ENCODE results near the gene SUMF1.
"Not testable (repeated sequence)": the region's sequence is repeated elsewhere in the genome, so short reads cannot be mapped to it uniquely, and the experiment has no call there.

SUMF1 gene

DNA sequence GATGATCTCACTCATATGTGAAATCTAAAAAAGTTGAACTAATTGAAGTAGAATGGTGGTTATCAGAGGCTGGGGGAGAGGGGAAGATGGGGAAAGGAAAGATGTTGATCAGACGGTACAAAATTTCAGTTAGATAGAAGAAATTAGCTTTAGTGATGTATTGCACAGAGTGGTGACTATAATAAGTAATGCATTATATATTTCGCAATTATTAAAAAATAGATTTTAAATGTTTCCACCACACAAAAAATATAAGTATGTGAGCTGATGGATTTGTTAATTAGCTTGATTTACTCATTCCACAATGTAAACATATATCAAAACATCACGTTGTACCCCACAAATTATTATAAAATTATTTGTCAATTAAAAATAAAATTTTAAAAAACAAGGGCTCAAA is 8.1 kb downstream of the SUMF1 start:
- no peak for DNase-seq

DNA sequence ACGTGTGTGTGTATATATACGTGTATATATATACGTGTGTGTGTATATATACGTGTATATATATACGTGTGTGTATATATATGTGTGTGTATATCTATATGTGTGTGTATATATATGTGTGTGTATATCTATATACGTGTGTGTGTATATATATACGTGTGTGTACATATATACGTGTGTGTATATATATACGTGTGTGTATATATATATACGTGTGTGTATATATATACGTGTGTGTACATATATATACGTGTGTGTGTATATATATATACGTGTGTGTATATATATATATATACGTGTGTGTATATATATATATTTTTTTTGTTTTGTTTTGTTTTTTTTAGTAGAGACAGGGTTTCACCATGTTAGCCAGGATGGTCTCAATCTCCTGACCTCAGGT is 10.3 kb downstream of the SUMF1 start:
- not testable (repeated sequence) for DNase-seq

DNA sequence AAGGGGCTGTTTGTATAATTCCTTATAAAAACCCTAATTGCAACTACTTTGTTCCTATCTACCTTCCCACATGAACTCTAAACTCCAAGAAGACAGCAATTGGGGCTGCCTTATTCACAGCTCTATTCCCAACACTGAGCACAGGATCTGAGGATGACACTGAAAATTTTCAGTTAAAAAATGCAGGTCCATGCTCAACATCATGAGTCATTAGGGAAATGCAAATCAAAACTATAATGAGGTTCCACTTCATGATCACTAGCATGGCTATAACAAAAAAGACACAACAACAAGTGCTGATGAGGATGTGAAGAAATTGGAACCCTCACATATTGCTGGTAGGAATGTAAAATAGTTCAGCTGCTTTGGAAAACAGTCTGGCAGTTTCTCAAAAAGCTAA is 12.9 kb downstream of the SUMF1 start:
- DNase-seq: no peak

DNA sequence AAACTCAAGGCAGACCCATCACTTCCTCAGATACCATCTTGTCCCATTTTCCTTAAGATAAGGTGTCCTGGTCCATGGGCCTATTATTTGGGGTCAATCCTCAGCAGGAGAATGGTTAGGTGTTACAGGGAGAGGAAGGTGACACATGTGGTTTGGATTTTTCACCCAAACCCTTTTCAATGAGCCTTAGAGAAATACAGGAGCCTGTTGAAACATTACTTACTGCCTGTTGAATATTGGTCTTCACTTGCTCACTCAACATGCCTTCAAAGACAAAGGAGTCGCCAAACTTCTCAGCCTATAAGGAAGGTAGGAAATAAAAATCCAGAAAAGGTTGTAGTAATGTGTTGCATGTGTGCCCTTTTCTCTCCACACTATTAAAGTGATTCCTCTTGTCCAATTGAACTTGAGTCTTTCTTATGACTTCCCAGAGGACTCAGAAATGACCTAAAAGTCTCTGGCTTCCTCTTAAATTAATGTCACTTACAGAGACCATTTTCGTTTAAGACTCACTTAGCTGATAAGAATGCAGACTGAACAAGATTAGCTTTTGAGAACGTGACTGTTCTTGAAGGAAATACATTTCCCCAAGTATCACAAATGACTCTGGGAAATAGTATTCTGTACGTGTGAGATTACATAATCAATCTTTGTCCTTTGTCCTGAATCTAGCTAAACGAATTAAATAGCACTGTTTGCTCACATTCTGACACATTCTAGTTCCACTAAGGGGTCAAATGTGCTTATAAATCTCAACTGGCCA is 17.8 kb downstream of the SUMF1 start:
- no peak for DNase-seq

DNA sequence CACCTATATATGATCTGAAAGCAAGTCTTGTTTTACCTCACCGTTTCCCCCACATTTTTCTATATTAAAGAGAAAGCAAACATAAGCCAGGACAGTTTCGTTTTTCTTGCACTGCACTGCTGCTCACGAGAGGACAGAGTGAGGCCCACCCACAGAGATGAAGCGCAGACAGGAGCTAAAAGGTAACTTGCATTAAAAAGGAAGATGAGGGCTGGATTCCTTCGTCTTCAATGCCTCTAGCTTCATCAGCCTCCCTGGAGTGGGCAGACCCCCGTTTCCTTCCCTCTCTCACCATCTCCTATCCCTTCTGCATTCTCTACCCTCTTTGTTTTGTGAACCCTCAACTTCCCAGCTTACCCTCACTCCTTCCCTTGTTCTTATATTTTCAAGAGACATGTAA is 18.9 kb downstream of the SUMF1 start:
- no peak for DNase-seq

DNA sequence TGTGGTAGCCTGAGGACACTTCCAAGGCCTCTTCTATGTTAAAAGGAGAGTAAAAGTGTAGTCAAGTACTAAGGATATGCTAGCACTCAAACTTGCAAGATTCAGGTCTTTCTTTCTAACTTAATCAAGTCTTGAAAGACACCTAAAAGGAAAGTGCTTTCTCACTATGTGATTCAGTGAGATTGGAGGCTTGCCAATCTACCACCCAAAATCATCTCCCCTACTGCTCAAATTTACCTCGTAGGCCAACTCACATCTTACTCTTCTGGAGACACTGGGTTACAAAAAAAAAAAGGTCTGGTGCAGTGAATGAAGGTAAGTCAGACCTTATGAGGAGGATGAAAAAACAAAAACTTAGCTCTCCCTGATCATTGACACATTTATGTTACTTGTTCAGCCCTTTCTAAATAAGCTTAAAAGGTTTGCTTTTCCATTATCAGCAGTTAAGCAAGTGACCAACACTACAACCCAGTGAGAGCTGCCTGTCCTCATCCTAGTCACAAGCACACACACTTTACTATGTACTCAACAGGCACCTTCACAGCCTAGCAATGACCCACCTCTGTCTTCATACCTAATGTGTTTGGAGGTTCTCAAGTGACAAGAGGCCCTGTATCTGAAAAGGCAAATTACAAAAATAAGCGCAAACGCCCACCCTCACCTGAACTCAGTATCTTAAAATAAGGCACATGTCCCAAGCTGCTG is 19.6 kb downstream of the SUMF1 start:
- no peak for DNase-seq

DNA sequence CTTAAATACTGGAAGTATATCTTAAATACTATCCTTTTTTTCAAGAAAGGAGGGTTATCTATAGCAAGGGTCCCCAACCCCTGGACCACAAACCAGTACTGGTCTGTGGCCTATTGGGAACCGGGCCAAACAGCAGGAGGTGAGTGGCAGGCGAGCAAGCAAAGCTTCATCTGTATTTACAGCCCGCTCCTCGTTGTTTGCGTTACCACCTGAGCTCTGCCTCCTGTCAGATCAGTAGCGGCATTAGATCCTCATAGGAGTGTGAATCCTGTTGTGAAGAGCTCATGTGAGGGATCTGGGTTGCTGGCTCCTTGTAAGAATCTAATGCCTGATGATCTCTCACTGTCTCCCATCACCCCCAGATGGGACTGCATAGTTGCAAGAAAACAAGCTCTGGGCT is 26.1 kb downstream of the SUMF1 start:
- no peak for DNase-seq

DNA sequence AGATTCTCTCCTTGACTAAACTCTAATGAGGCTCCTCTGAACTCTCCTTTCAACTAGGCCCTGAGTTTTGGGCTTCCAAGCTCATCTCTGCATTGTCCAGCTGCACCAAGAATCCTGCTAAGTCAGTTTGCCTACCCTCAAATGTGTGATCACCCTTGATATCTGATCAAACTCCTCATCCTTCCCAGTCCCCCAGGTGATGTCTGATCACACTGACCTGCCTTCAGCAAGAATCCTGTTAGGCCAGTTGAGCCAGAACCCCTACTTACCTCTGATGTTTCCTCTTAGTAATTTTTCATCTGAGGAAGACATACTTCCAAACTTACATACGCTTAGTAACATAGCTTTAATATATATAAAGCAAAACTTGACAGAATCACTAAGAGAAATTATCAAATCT is 28.8 kb downstream of the SUMF1 start:
- DNase-seq: no peak

DNA sequence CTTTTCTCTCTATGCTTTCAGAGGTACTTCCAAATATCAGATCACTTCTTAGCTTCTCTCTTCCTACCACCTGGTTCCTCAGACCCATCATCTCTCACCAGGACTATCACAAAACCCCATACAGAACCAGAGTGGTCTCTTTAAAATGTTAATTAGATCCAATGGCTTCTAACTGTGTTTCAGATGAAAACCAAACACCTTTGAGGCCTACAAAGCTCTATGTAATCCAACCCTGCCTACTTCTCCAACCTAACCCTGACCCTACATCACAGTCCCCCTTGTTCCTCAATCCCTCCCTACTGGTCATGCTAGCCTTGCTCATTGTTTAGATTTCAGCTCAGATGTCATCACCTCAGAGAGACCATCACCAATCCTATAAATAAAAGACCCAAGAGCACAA is 34.8 kb downstream of the SUMF1 start:
- no peak for DNase-seq

DNA sequence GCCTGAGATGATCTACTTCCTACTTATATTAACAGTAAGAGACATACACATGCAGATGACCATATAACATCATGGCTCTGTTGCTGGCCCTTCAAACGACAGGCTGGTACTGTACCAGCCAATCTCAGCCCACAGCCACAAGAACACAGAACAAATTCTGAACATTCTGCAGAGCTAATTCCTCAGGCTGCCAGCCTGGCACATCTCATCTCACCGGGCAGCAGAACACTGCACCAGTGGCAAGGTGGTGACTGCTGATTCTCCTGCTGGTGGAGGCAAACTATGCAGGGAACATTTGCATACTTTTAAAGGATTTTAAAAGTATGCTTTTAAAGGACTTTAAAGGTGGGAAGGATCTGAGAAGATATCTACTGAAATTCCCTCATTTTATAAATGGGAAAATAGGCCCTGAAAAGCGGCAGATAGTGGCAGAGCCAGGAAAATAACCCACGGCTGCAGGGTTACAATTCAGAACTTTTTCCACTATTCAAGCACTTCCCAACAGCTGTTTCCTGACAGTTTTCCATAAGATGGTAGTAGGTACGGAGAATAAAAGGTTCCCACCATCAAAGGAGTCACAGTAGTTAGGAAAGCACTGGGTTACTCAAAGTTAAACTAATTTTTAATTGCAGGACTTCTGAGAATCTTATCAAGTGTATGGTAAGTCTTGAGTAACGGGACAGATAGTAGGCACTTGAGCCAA is 37.3 kb downstream of the SUMF1 start:
- no peak for DNase-seq

DNA sequence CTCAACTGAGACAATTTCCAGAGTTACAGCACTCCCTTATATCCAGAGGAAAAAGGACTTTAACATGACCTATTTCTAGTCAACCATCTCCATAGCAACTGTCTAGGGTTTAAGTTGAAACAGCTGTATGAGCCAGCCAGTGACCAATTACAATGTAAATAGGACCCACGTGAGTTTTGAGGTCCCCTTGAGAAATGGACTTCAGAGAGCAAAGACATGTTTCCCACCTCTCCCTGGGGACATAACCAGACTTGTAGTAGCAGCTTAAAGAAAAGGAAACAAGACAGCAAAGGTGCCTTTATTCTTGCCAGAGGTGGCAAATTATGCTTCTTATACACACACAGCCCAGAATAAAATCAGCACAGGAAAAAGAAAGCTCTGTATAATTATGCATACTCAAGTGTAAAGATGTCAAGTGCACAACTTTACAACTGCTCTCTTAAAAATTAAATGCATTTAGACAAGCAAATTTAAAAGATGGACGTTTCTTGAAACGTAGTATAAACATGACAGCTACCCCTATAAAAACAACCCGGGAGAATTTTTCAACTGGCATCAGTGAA is 40.2 kb downstream of the SUMF1 start:
- no peak for DNase-seq

DNA sequence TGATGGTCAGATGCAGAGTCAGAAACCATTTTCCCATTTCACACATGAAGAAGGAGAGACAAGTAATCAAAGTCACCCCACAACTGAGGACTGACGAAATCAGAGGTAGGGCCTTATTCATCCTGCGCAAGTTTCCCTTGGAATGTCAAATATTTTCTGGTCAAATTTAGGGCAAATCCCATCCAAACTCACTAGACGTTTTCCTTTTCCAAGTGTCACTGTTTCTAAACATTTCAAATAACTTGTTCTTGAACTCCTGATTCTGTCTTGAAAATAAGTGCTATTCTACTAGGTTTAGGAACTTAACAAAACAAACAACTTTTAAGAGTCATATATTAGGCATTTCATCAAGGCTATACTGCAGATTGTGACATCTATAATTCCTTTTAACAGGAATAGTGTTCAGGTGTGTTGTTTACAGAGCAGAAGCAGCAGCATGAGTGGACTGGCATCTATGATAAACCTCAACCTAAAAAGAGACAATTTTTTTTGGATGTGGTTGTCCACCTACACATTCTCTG is 40.7 kb downstream of the SUMF1 start:
- no peak for DNase-seq

DNA sequence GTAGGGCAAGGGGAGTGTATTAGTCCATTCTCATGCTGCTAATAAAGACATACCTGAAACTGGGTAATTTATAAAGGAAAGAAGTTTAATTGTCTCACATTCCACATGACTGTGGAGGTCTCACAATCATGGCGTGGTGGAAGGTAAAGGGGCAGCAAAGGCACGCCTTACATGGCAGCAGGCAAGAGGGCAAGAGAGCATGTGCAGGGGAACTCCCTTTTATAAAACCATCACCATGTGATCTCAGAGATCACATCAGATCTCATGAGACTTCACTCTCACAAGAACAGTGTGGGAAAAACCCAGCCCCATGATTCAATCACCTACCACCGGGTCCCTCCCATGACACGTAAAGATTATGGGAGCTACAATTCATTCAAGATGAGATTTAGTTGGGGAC is 41.4 kb downstream of the SUMF1 start:
- DNase-seq: no peak

DNA sequence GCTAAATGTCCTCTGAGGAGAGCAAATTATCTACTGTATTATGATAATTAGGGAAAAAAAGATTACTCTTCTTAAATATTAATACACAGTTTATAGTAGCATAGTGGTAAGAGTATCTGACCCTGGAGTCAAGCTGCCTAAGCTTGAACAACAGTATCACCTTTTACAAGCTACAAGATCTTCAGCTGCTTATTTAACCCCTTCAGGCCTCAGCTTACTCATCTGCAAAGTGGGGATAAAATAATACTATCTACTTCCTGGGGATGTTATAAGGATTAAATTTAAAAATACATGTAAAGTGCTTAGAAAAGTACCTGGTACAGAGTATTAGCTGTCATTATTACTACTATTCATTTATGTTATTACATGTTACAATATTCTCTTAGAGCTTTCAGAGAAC is 42.0 kb downstream of the SUMF1 start:
- DNase-seq: no peak

DNA sequence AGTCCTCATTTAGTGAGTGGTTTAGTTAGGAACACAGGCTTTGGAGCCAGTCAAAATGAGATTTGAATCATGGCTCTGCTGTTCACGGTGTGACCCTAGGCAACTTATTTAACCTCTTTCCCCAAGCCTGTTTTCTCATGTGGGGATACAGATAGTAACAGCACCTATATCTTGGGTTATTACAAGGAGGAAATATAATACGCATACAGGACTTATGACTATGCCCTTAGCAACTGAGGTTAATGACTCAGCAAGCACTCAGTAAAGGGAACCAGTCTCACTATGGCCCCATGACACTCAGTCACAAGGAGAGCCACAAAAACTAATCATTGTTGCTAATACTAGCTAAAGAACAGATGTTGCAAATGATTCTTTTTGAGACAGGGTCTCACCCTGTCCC is 45.9 kb downstream of the SUMF1 start:
- DNase-seq: no peak

DNA sequence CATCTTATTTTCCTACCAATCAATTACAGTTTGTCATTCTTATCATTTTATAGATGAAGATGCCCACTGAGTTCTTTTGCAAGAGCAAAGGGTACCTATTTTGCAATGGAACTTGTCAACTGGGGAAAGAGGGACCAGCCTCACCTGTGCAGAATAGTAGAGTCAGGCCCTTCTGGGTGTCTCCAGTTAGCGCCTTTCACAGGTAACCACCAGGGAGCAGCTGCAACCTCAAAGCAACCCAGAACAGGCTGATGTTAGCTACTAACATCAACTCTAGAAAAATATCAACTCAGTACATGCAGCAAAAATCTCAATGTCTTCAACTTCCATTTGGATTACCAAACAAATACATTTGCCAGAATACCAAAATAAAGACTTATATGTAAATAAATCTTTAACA is 47.1 kb downstream of the SUMF1 start:
- no peak for DNase-seq

DNA sequence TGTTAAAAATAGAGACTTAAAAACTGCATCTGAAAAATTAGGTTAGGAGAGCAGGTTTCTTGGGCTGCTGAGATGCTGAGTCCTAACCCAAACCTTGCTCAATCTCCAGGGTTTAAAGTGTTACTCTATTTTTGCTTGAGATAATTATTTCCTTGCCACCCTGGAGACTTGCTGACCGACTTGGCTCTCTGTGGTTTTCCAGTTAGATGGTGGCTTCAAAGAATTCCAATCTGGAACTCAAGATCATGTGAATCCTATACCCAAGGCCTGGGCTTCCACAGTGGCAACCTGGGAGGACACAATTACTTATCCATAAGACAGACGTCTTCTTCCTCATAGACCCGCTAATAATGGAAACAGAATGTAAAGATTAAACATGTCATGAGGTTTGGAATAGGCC is 47.7 kb downstream of the SUMF1 start:
- DNase-seq: no peak

DNA sequence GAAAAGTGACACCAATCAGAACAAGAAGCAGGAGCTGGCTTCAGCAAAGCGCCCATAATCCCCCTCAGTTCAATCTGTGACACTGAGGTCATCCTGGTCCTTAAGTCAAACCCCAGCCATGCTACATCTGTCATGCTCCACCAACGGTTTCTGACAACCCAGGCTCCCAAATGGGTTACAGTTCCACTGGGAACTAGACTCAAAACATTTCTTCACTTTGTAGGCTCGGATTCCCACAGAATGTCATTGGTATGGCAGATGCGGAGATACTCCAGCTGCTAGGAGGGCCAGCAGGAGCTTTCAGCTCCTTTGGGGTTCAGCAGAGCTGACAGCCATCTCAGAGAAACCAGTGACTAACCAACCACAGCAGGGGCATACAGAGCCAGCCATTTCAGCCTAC is 48.9 kb downstream of the SUMF1 start:
- no peak for DNase-seq

DNA sequence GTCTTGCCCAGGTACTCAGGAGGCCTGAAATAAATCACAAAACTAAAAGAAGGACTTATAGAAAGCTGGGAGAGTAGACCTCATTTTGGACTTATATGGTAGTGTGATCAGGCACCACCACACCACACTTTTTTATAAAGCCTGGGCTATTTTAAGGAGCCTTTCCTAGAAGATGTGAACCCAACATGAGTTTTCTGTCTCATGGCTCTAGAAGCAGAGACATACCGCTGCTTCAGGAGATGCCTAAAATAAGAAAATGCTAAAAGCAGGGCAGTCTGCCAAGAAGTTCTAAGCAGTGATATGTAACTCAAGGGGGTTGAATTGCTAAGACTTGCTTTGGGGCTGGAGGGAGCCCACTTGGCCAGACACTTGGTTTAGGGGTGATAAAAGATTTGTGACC is 49.6 kb downstream of the SUMF1 start:
- DNase-seq: no peak

DNA sequence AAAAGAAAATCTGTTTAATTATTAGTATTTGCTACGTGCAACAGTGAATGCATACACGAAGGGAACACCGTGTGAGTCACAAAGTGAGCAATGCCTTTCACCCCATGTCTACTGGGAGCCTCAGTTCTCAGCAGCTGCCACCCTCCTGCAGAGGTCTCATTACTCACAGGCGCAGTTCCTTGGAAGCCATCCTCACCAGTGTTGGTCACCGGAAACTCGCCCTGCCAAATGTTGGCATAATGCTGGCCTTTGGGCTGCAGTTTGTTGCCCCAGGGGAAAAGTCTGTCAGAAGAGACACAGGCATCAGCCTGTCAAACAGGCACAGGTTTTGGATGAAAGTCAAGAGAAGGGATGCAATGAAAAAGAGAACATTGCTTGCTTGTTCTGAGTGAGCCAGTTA is 50.1 kb downstream of the SUMF1 start:
- no peak for DNase-seq

DNA sequence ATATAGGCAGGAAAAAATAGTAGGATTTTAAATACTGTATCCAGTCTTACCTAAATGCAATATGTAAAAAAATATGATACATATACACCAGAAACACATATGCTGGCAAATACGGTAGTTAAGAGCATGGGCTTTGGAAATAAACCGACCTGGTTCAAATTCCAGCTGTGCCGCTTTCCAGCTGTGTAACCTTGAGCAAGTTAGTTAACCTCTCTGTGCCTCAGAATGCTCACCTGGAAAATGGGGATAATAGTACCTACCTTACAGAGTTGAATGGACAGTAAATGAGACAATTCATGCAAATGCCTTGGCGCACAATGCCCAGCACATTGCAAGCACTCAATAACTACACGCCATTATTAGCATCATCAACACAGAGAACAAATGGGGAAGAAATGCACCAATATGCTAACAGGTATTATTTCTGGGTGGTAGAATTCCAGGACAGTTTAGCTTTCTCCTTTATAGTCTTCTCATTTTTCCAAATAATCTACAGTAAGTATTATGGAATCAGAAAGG is 50.6 kb downstream of the SUMF1 start:
- DNase-seq: no peak

DNA sequence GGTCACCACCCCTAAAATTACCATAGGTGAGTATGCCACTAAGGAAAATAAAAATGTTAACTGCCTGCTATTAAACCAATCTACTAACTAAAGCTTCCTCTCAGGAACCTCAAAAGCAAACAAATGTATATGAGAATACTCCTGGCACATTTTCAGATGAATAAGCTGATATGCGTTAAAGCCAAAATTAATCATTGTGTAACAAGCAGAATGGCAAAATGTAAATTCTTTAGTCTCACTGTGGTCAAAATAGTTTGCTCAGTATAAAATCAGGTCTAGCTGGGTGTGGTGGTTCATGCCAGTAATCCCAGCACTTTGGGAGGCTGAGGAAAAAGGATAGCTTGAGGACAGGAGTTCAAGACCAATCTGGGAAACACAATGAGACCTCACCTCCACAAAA is 53.6 kb downstream of the SUMF1 start:
- DNase-seq: no peak

DNA sequence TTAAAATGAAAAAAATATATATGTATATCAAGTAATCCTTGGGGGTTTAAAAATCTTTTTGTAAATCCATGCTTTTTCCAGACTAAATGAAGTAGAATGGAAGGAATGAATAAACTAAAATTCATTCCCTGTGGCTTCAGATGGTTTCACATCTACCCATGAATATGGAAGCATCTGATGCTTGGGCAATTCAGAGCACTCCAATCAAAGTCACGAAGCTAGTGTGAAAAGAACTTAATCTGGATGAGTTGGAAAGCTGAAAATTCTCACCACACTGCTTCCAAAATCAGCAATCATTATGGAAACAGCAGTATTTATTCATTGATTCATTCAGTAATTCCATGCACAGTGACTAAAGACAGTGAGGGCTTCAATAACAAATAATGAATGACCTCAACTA is 55.2 kb downstream of the SUMF1 start:
- DNase-seq: no peak
